ENCODE results near the gene HS3ST3A1. TPM values are rescaled to one million over a fixed set of nuclear protein-coding genes. Genes with fewer than 3 reads are reported as not detected.

HS3ST3A1 gene
- under 1 TPM; 0.16 to 0.27 TPM for total RNA-seq
- long read RNA-seq = 0 reads

DNA sequence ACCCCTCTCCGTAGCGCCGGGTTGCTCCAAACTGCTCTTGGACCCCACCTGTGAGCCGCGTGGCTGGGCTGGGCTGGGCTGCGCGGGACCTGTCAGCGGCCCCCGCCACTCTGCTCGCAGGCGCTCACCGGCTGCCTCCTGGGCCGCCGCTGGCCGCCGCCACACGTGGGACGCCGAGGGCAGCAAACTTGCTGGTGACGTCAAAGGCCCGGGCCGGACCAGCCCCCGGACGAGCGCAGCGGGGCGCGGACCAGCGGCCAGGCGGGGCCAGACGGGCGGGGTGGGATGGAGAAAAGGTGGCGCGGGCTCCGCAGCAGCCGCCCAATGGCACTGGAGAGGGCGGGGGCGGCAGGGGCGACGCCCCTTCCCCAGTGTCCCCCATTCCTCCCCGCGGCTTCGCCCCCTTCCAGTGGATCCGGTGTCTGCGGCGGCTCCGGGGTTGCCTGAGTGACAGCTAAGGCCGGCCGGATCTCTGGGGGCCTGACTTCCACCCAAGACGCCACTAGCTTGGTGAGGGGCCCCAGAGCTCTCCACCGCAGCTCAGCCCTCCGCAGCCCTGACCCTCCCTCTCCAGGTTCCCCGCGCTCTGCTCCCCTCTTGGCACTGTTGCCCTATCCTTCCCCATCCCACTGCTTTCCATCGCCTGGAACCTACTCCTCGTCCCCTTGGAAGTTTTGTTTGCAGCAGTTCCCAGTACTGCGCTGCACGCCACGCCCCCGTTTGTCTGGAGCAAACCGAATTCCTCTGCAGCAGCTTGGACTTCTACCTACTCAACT lies at the start of gene HS3ST3A1:
HS3ST3A1 (minus strand) TSS at position 154 of the 776 bp plus-strand sequence. CDS start 800 bp downstream, outside the sequence.
- DNase-seq = no peak
- intact Hi-C loops (cut with DNase I) = no loop called here
- ATAC-seq = peak; percentile 82 to 92

GRCh38 chr17:13650096-13650675 lies 48.5 kb upstream of the HS3ST3A1 start:
- DNase-seq = no peak
- no peak for ATAC-seq
- intact Hi-C loops (cut with DNase I) = no loop called here

GRCh38 chr17:13647543-13648021 lies 45.9 kb upstream of the HS3ST3A1 start:
- no peak for DNase-seq
- intact Hi-C loops (cut with DNase I) = no loop called here
- ATAC-seq = no peak

DNA sequence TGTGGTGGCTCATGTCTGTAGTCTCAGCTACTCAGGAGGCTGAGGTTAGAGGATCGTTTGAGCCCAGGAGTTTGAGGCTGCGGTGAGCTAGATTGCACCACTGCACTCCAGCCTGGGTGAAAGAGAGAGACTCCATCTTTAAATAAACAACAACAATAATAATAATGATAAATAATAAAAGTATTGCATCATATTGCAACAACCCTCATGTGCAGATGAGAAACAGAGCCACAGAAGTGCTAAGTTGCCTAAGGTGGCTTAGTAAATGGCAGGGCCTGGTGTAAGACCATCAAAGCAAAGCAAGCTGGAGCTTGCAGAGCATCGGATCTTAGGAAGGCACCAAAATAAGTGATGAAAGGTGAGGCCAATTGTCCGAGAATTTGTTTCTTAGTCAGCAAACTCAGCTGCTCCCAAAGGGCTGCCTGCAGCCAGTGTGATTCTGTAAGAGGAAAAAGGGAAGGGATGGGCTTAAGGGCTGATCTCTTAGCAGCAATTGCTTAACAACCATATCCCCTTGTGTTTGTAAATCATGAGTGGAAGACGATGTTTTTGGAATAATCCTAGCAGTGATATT lies 45.3 kb upstream of the HS3ST3A1 start:
- intact Hi-C loops (cut with DNase I) = no loop called here
- DNase-seq (no peak), ATAC-seq (no peak)

DNA sequence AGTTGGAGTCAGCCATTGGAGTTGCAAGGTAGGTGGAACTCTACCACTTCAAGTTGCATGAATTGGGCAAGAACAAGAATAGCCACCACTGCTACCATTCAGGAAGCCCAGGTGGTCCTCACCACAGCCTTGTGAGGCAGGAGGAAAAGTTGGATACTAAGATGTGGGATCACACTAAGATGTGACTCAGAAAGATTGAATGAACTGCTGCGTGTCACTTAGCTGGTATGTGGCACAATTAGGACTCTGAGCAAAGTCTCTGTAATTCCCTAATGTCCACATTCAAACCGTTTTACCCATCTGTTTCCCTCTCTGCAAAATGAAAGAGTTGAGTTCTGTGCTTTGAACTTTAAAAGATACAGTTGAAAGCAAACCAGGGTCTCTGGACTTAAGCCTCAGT lies 44.7 kb upstream of the HS3ST3A1 start:
- intact Hi-C loops (cut with DNase I) = no loop called here
- ATAC-seq (no peak), DNase-seq (no peak)

GRCh38 chr17:13643180-13643579 lies 41.5 kb upstream of the HS3ST3A1 start:
- DNase-seq (no peak), ATAC-seq (no peak)
- intact Hi-C loops (cut with DNase I) = no loop called here

- ATAC-seq (peak; percentile 87), DNase-seq (no peak)
- intact Hi-C loops (cut with DNase I) = no loop called here
Measured at GRCh38 chr17:13642188-13642587, 40.5 kb upstream of the HS3ST3A1 start.

DNA sequence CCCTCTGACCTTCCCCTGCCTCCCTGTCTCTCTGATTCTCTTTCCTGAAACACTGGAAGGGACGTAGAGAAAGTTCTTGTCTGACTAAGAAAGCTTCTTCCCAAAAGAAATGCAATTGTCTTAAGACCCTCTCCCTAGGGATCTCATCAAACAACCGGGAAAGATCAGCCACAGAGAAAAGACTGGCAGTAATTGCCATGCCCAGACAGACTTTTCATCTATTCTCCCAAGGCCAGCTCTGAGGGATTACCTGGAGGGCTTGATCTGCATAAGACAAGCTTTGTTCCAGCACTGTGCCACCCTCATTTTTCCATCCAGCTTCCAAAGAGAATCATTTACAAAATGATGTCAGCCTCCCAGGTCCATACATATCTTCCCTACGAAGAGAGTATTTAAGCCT lies 38.8 kb upstream of the HS3ST3A1 start:
- intact Hi-C loops (cut with DNase I) = no loop called here
- no peak for ATAC-seq

GRCh38 chr17:13638855-13639458 lies 37.2 kb upstream of the HS3ST3A1 start:
- intact Hi-C loops (cut with DNase I) = no loop called here
- DNase-seq (no peak), ATAC-seq (no peak)

More for the DNA sequence above, 38.8 kb upstream of the HS3ST3A1 start:
- DNase-seq = no peak

DNA sequence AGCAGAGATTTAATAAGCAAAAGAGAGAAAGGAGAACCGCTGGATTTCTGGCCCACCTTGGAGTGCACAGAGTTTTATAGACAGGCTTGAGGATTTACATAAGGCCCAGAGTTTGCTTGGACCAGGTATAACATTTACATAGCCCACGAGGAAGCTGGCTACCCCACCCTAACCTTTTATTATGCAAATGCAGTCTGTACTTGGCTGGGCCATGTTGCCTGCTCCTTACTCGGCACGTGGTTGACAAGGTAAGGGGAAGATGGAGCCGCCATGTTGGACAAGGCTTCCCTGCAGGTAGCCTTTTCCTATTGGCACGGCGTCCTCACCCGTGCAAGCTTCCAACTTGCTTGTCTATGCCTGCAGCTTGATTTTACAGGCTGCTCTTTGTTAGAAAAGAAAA lies 35.2 kb upstream of the HS3ST3A1 start:
- no peak for DNase-seq
- intact Hi-C loops (cut with DNase I) = no loop called here
- ATAC-seq = no peak

DNA sequence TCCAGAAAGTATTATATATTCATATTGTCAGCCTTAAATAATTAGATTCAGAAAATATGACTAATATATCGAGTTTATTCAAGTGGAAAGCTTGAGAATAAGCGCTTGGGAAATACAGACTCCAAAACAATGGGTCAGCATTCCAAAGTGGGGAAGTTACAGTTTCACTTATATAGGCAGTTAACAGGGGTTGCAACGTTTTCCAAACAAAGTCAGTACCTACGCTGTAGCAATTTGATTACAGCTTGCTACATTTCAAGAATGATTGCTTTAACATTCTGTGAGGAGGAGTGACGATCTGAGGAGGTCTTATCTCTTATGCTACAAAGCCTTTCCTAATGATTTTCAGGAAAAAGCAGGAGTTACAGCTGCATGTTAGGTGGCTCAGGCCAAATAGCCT lies 34.2 kb upstream of the HS3ST3A1 start:
- ATAC-seq = peak in 1 of 2 donors; percentile 29
- DNase-seq = no peak
- intact Hi-C loops (cut with DNase I) = no loop called here

- ATAC-seq (no peak), DNase-seq (no peak)
- intact Hi-C loops (cut with DNase I) = no loop called here
Measured at GRCh38 chr17:13634021-13634420, 32.3 kb upstream of the HS3ST3A1 start.

GRCh38 chr17:13631529-13631928 lies 29.8 kb upstream of the HS3ST3A1 start:
- DNase-seq (no peak), ATAC-seq (no peak)
- intact Hi-C loops (cut with DNase I) = no loop called here

DNA sequence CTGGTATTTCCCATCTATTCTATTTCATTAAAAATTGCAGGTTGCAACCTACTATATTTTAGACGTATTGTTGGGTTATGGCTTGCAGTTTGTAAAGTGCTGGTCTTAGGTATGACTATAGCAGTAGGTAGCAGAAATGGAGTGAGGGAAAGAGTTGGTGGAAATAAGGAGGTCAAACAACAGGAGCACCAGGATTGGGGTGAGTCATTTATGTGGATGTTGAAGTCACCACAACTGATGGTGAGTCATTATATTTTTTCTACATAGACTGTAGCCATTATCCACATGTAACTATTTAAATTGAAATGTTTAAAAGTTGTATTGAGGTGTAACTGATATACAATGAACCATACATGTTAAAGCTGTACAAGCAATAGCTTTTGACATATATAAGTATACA lies 25.0 kb upstream of the HS3ST3A1 start:
- intact Hi-C loops (cut with DNase I) = no loop called here
- ATAC-seq (no peak), DNase-seq (no peak)

DNA sequence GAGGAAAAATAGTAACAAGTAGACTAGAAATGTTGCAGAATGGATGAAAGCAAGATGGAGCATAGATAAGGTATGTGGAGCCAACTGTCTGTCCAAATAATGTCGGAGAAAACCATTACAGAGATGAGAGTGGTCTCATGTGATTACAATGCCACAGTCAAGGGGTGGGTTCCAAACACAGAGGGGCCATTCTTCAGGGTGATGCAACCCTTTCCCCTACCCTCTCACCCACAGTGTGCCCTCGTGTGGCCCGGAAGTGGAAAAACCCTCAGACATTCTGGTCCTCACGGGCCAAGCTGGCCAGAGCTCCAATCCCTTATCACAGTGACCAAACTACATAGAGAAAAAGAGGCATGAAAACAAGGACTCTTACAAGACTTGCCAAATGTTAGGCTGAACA lies 17.7 kb upstream of the HS3ST3A1 start:
- no peak for DNase-seq
- intact Hi-C loops (cut with DNase I) = no loop called here
- no peak for ATAC-seq

GRCh38 chr17:13616031-13616430 lies 14.3 kb upstream of the HS3ST3A1 start:
- no peak for ATAC-seq
- DNase-seq = no peak
- intact Hi-C loops (cut with DNase I) = no loop called here

- DNase-seq (no peak), ATAC-seq (peak in 1 of 2 donors; percentile 27)
- intact Hi-C loops (cut with DNase I) = no loop called here
Measured at GRCh38 chr17:13609941-13610340, 8.2 kb upstream of the HS3ST3A1 start.

DNA sequence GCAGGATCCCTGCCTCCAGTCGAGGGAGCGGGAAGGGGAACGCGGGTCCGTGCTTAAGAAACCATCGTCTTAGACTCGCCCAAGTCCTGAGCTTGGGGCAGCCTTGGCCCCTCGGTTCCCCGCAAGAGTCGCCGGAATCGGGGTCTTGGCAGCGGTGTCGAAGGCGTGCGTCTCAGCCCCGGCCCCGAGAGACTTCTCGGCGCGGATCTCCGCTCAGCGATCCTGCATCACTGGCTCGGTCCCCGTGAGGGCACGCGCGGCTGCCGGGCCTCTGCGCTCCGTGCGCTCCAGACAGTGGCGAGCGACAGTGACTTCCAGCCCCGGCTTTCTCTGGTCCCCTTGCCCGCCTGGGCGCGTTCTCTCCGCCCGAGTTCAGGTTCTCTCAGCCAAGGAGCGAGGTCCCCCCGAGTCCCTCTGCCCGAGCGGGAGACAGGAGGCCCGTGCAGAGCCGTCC lies 380 bp downstream of the HS3ST3A1 start:
- intact Hi-C loops (cut with DNase I) = no loop called here
- ATAC-seq (peak; percentile 47 to 56), DNase-seq (no peak)

GRCh38 chr17:13600475-13601321 lies 1.0 kb downstream of the HS3ST3A1 start:
- DNase-seq = no peak

More at GRCh38 chr17:13600475-13601321, 1.0 kb downstream of the HS3ST3A1 start:
- peak; percentile 25 to 33 for ATAC-seq
- intact Hi-C loops (cut with DNase I) = no loop called here
